ENCODE data around the gene DCP1B. TPM values are rescaled to one million over a fixed set of nuclear protein-coding genes. Genes with fewer than 3 reads are reported as not detected.

The DCP1B gene
- total and polyA plus RNA-seq, 4 donors, result 3.5 to 5.5 (median 4.6) TPM

- no peak for TF ChIP-seq RAD21 (IDR thresholded peaks at IDR 0.05)
- no peak for TF ChIP-seq REST (IDR thresholded peaks at IDR 0.05)
These were observed 11.5 kb downstream of the DCP1B start (continued) for GRCh38 chr12:1992732-1993131.

DNA sequence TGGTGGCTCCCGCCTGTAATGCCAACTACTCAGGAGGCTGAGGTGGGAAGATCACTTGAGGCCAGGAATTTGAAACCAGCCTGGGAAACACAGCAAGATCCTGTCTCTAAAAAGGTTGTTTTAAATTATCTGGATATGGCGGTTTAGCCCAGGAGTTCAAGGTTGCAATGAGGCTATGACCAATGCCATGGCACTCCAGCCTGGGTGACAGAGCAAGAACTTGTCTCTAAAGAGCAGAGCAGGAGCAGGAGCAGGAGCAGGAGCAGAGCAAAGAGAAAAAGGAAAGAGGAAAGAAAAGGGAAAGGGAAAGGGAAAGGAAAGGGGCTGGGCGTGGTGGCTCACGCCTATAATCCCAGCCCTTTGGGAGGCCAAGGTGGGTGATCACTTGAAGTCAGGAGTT is 15.1 kb downstream of the DCP1B start:
- no peak for DNase-seq (ENCODE audit: low spot score)
- H3K27me3 ChIP-seq (ENCODE audit: control insufficient read depth in 4 of 4, insufficient read depth in 4 of 4, low read length in 3 of 4), result no peaks in the 10 kb centered on the region
- H3K9me3 ChIP-seq (ENCODE audit: control insufficient read depth in 4 of 4, low read length in 3 of 4), result peaks cover 0 to 5% (median 2%) of the 10 kb centered on the region in 4 donors
- H3K4me1 ChIP-seq (ENCODE audit: control insufficient read depth in 4 of 4, insufficient read depth in 4 of 4, low read length in 3 of 4), result peaks cover 2 to 16% (median 6%) of the 10 kb centered on the region in 4 donors
- H3K4me3 ChIP-seq (ENCODE audit: low read depth in 1 of 3, low read length in 3 of 3), result no peak overlapping the region
- H3K9ac ChIP-seq (ENCODE audit: low read depth in 1 of 2, low read length in 2 of 2), result no peak overlapping the region
- 97% methylated on average over 4 of the region's 4 CpGs for WGBS
- TF ChIP-seq FOXA1 (IDR thresholded peaks at IDR 0.05) (no peak), FOXA2 (IDR thresholded peaks at IDR 0.05) (no peak), TAF1 (conservative IDR thresholded peaks at IDR 0.05) (no peak)
- no peak overlapping the region for H3K27ac ChIP-seq (ENCODE audit: low read depth in 1 of 2, low read length in 2 of 2)
- H3K36me3 ChIP-seq (ENCODE audit: control insufficient read depth in 4 of 4, insufficient read depth in 3 of 4, low read depth in 1 of 4, low read length in 3 of 4), result peaks cover 6 to 18% (median 12%) of the 10 kb centered on the region in 4 donors

DNA sequence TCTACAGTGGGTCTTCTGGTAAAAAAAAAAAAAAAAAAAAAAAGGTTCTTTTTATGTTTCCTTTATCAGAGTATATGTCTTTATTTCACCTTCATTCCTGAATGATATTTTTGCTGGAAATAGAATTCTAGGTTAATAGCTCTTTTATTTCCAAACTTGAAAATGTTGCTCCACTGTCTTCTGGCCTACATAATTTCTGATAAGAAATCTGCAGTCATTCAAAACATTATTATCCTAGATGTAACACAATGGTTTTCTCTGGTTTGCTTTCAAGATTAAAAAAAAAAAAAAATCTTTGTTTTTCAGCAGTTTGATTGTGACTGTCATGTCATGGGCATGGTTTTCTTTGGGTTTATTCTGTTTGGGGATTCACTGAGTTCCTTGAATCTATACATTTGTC is 19.5 kb downstream of the DCP1B start:
- DNase-seq (ENCODE audit: low spot score), result no peak
- Histone ChIP-seq H3K9me3 (ENCODE audit: control insufficient read depth in 4 of 4, low read length in 3 of 4) (peaks cover 0 to 5% (median 2%) of the 10 kb centered on the region in 4 donors), H3K4me1 (ENCODE audit: control insufficient read depth in 4 of 4, insufficient read depth in 4 of 4, low read length in 3 of 4) (no peaks in the 10 kb centered on the region), H3K36me3 (ENCODE audit: control insufficient read depth in 4 of 4, insufficient read depth in 3 of 4, low read depth in 1 of 4, low read length in 3 of 4) (peaks cover 5 to 19% (median 12%) of the 10 kb centered on the region in 4 donors), H3K9ac (ENCODE audit: low read depth in 1 of 2, low read length in 2 of 2) (no peak overlapping the region), H3K27ac (ENCODE audit: low read depth in 1 of 2, low read length in 2 of 2) (no peak overlapping the region), H3K4me3 (ENCODE audit: low read depth in 1 of 3, low read length in 3 of 3) (no peak overlapping the region), H3K27me3 (ENCODE audit: control insufficient read depth in 4 of 4, insufficient read depth in 4 of 4, low read length in 3 of 4) (no peaks in the 10 kb centered on the region)
- TF ChIP-seq, protein P1, sequence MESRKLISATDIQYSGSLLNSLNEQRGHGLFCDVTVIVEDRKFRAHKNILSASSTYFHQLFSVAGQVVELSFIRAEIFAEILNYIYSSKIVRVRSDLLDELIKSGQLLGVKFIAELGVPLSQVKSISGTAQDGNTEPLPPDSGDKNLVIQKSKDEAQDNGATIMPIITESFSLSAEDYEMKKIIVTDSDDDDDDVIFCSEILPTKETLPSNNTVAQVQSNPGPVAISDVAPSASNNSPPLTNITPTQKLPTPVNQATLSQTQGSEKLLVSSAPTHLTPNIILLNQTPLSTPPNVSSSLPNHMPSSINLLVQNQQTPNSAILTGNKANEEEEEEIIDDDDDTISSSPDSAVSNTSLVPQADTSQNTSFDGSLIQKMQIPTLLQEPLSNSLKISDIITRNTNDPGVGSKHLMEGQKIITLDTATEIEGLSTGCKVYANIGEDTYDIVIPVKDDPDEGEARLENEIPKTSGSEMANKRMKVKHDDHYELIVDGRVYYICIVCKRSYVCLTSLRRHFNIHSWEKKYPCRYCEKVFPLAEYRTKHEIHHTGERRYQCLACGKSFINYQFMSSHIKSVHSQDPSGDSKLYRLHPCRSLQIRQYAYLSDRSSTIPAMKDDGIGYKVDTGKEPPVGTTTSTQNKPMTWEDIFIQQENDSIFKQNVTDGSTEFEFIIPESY (IDR thresholded peaks at IDR 0.05), result no peak
- TF ChIP-seq TAF1 (conservative IDR thresholded peaks at IDR 0.05) (no peak), REST (IDR thresholded peaks at IDR 0.05) (no peak), EGR1 (IDR thresholded peaks at IDR 0.05; ENCODE audit: low read depth in 2 of 2) (no peak), HNF4A (conservative IDR thresholded peaks at IDR 0.05) (no peak), HNF4G (IDR thresholded peaks at IDR 0.05) (no peak)
- TF ChIP-seq, protein P2, sequence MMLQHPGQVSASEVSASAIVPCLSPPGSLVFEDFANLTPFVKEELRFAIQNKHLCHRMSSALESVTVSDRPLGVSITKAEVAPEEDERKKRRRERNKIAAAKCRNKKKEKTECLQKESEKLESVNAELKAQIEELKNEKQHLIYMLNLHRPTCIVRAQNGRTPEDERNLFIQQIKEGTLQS (IDR thresholded peaks at IDR 0.05), result no peak
- TF ChIP-seq, protein P3, sequence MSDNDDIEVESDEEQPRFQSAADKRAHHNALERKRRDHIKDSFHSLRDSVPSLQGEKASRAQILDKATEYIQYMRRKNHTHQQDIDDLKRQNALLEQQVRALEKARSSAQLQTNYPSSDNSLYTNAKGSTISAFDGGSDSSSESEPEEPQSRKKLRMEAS (IDR thresholded peaks at IDR 0.05), result no peak
